HG03575 (cell line): ENCODE results near the gene PLEKHH3.

Experiments used
- ATAC-seq: cut with Tn5 transposase; IDR thresholded peaks from one replicate; pipeline ENCODE4 v1.9.1; 2021; ENCODE audit not compliant: unreplicated experiment, insufficient number of reproducible peaks, low FRiP score; ENCODE audit errors: extremely low read depth

PLEKHH3 gene

GRCh38 chr17:42676424-42677011, at the start of gene PLEKHH3:
Gene PLEKHH3 (minus strand): TSS chr17:42676994. CDS start chr17:42676563, 431 bp downstream.
- ATAC-seq: no peak

GRCh38 chr17:42725143-42725542, 48.3 kb upstream of the PLEKHH3 start:
- no peak for ATAC-seq

GRCh38 chr17:42723636-42724035, 46.8 kb upstream of the PLEKHH3 start:
- ATAC-seq: no peak

DNA sequence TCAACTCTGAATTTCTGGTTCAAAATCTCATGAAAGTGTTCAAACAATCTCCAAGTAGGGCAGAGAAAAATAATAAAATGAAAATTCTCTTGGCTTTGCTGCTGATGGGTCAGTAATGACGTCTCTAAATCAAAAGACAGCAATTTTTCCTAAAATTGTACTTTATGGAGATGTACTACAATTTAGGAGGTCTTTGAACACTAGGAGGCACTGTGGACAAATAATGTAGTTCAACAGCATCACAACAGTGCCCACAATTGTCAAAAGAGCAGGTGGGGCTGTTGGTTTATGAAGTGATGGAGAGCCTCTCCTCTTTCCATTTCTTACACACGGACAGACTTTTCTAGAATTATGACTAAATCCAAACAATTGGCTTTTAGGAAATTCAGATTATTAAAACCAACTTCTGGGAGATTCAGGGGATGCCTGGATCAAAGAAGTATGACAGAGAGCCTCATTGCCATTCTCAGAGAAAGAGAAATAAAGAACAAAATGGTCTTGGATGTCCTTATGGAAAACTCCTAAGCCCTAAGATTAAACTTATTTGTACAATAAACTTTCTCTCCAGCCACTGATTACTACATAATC, 44.3 kb upstream of the PLEKHH3 start:
- no peak for ATAC-seq

DNA sequence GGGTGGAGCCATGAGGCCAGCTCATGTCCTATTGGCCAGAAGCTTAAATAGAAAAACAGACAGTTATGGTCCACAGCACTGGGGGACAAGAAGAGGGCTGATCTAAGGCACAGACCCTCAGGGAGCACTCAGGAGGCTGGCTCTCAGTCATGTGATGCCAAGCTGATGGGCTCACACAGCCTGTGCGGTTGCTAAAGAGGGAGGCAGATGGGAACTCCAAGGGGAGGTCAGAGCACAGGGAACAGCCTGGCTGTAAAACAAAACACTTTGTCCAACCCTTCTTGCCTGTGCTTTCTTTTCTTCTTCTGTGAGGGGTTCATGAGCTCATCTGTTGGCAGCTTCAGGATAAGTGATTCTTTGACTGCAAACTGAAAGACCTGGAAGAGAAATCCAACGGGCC, 32.8 kb upstream of the PLEKHH3 start:
- no peak for ATAC-seq

- ATAC-seq: no peak
These were observed 31.8 kb upstream of the PLEKHH3 start for GRCh38 chr17:42708588-42708987.

GRCh38 chr17:42706732-42707131, 29.9 kb upstream of the PLEKHH3 start:
- ATAC-seq: no peak

- ATAC-seq: no peak
These were observed 28.2 kb upstream of the PLEKHH3 start for GRCh38 chr17:42704837-42705494.

GRCh38 chr17:42704490-42704836, 27.7 kb upstream of the PLEKHH3 start:
- no peak for ATAC-seq

DNA sequence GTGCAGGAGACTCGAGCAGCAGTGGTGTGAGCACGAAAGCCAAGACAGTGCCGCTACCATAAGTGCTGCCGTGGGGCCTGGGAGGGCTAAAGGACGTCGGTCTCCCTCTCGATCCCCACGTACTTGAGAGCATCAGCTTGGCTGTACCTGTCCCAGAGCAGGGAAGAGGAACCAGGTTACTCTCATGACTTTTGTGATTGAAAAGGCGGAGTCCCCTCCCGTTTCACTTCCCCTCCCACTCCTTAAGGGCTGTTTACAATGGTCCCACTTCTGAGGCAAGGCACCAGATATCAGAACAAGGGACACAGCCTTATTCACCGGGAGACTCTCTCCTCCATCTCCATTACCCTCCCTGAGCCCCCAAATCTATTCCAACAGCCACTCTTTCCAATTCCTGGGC, 25.7 kb upstream of the PLEKHH3 start:
- ATAC-seq: no peak

DNA sequence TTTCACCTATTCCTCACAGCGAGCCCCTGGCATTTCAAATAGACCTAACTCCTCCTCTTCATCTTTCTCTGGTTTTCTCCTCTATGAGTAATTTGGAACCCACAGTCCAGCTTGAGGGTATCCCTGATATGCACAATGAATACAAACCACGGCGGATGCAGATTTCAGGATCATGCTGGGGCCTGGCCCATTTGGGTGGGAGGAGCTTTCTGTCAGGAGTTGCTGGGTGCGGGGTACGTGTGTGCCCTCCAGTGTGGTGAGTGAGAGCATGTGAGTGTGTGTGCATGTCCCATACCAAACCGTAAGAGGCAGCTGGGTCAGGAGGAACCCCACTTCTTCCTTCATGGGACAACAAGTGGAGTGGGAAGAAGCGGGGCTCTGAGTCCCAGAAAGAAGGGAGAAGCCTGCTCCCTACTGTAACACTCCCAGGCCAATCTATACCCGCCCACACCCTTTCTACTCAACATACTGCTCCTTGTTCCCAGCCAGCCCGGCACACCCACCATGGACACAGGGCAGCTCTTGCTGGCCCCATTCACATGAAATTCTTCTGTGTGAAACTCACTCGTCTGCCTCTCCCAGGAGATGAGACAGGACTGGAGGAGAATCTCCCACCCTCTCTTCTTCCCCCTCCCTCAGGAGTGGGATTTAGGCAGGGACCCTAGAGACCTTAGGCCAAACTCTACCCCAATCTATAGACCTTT, 23.9 kb upstream of the PLEKHH3 start:
- ATAC-seq: no peak

DNA sequence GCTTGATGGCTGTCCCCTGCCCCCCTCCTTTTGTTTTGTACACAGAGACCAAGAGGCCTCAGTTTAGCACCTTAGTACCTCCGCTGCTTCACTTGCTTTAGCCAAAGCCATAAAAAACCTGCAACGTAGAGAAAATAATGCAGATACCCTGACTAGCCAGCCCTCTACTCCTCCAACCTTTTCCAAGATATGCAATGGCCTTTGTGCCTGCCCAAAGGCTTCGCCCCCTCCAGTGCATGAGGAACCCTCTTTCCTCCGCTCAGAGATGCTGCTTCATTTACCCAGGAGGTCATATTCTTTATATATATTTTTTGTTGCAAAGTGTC, 22.6 kb upstream of the PLEKHH3 start:
- ATAC-seq: no peak

GRCh38 chr17:42698736-42699414, 22.1 kb upstream of the PLEKHH3 start:
- no peak for ATAC-seq

GRCh38 chr17:42697108-42697811, 20.5 kb upstream of the PLEKHH3 start:
- ATAC-seq: no peak

GRCh38 chr17:42695500-42695899, 18.7 kb upstream of the PLEKHH3 start:
- ATAC-seq: no peak

DNA sequence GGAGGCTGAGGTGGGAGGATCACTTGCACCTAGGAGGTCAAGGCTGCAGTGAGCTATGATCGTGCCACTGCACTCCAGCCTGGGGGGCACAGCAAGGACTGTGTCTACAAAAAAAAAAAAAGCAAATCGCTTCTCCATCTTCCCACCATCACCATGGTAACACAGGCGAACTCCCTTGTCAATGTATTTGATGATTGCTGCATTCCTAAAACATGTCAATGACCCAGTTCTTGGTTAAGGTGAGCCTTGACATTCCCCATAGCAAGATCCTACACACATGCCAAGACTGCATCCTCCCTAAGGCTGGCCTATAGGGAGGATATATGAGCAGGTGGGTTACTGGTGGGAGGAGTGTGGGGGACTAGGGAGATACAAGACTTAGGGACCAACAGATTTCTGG, 17.7 kb upstream of the PLEKHH3 start:
- no peak for ATAC-seq

GRCh38 chr17:42692489-42692888, 15.7 kb upstream of the PLEKHH3 start:
- ATAC-seq: no peak

DNA sequence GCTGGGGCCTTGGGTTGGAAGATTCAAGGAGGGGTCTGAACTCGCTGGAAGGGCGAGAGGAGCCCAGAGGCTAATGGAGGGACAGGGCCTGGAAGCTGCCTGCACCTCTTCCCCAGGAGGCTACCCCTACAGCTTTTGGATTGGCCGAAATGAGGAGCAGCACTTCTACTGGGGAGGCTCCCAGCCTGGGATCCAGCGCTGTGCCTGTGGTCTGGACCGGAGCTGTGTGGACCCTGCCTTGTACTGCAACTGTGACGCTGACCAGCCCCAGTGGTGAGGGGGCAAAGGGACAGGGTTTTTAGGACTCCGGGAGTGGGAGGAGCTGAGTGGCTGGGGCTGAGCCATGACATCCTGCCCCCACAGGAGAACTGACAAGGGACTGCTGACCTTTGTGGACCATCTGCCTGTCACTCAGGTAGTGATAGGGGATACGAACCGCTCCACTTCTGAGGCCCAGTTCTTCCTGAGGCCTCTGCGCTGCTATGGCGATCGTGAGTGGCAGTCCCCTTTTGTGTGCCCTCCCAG, 14.3 kb upstream of the PLEKHH3 start:
- no peak for ATAC-seq

DNA sequence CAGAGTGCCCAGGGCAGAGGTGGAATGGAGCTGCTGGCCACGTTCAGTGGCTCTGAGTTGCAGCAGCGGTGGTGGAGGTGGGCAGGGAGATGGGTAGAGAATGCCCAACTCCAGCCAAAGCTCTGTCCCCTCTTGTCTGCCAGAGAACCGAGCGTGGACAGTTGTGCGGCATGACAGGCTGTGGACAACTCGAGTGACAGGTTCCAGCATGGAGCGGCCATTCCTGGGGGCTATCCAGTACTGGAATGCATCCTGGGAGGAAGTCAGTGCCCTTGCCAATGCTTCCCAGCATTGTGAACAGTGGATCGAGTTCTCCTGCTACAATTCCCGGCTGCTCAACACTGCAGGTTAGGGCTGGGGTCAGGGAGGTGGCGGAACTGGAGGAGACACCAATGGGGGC, 13.8 kb upstream of the PLEKHH3 start:
- ATAC-seq: no peak
